Spleen (tissue), 11 donors: ENCODE results near the gene PPFIA2. TPM values are rescaled to one million over a fixed set of nuclear protein-coding genes. Genes with fewer than 3 reads are reported as not detected.

Experiments used
- DNase-seq: peaks from one replicate; pipeline ENCODE4 v3.0.0-alpha.2; 2020
- H3K27ac ChIP-seq, 8 donors: fragments of 200-600 bp; sonication (generic) in 7 of 8; 1 replicate in 4 of 8; 2 replicates in 4 of 8; pipeline versions ENCODE4 v1.5.0 to v1.8.0; 2016 to 2021; ENCODE audit warnings: inconsistent platforms in 4 of 8, mild to moderate bottlenecking in 4 of 8, moderate library complexity in 1 of 8
- H3K27me3 ChIP-seq, 7 donors: fragments of 200-600 bp; sonication (generic) in 6 of 7; replicated peaks in 1 of 7; 1 replicate in 4 of 7; 2 replicates in 3 of 7; pipeline versions ENCODE4 v1.5.0 to v1.8.0; 2016 to 2021; ENCODE audit warnings: inconsistent platforms in 3 of 7, mild to moderate bottlenecking in 1 of 7
- H3K36me3 ChIP-seq, 6 donors: fragments of 200-600 bp; sonication (generic) in 5 of 6; 1 replicate in 4 of 6; 2 replicates in 2 of 6; pipeline versions ENCODE4 v1.5.0 to v1.8.0; 2016 to 2021; ENCODE audit warnings: inconsistent platforms in 2 of 6
- H3K4me1 ChIP-seq, 6 donors: fragments of 200-600 bp; sonication (generic) in 5 of 6; 1 replicate in 3 of 6; 2 replicates in 3 of 6; pipeline versions ENCODE4 v1.5.0 to v1.8.0; 2016 to 2021; ENCODE audit warnings: inconsistent platforms in 3 of 6
- H3K4me3 ChIP-seq, 8 donors: fragments of 200-600 bp; sonication (generic) in 7 of 8; 1 replicate in 4 of 8; 2 replicates in 4 of 8; pipeline versions ENCODE4 v1.5.0 to v1.8.0; 2016 to 2021; ENCODE audit warnings: inconsistent platforms in 4 of 8, mild to moderate bottlenecking in 4 of 8, moderate library complexity in 2 of 8
- H3K9me3 ChIP-seq, 8 donors: fragments of 200-600 bp; sonication (generic) in 7 of 8; 1 replicate in 4 of 8; 2 replicates in 4 of 8; pipeline versions ENCODE4 v1.5.0 to v1.8.0; 2016 to 2021; ENCODE audit warnings: inconsistent platforms in 4 of 8
- POLR2A ChIP-seq, 3 donors: fragments of 450-650 bp; IDR thresholded peaks; one replicate each; pipeline ENCODE4 v1.5.1; 2017; ENCODE audit warnings: antibody characterized with exemption in 3 of 3, mild to moderate bottlenecking in 1 of 3
- POLR2AphosphoS5 ChIP-seq, 3 donors: sonication (generic); formaldehyde crosslinking; IDR thresholded peaks; one replicate each; pipeline ENCODE4 v1.5.1; 2017; ENCODE audit warnings: antibody characterized with exemption in 3 of 3
- WGBS, 5 donors: extraction: QIAGEN DNeasy Blood & Tissue Kit in 3 of 5; methylation state at CpG; one replicate each; pipeline versions ENCODE4 v1.1.5 to v1.1.7; 2013 to 2018; 5-methylcytosine and 5-hydroxymethylcytosine counted together
- intact Hi-C: fragments of 100-400 bp; cut with DNase I; formaldehyde crosslinking; loops from one replicate; pipeline ENCODE4 v1.15.0; 2023; ENCODE audit warnings: low total_unique reads
- polyA plus RNA-seq, 3 donors: library from polyadenylated mRNA; stranded (reverse); fragments of 200-250 nt; gene quantifications; one replicate each; pipeline ENCODE4 v1.2.1, GENCODE V29; 2013
- total RNA-seq, 7 donors: library from RNA; depleted of rRNA in 3 of 7; stranded (reverse); fragments of >200 nt in 3 of 7; fragmentation: NEBNext Ultra II Directional in 4 of 7; extraction: Animal tissue kit (Norgen Biotek cat#: 25700) in 4 of 7; gene quantifications; one replicate each; pipeline versions ENCODE4 v1.1.0 to v1.2.1, GENCODE V29; 2016 to 2021
- TF ChIP-seq, protein P1 (sequence below), 11 experiments: fragments of 200-600 bp in 7 of 11; fragments of 450-650 bp in 4 of 11; sonication (generic) in 4 of 11; IDR thresholded peaks in 8 of 11; conservative IDR thresholded peaks in 3 of 11; 1 replicate in 7 of 11; 2 replicates in 4 of 11; pipeline versions ENCODE4 v1.4.0 to v1.8.0; 2016 to 2021; ENCODE audit warnings: antibody characterized with exemption in 11 of 11, inconsistent platforms in 4 of 11, mild to moderate bottlenecking in 1 of 11
- donor health status: healthy with polysubstance abuse.
- donor health status: DM: no; HTN: no; CAD: no; lungs with moderate emphysema.
- donor health status: DM: no; HTN: no; CAD: no.
- donor health status: Bipolar disorder and iron deficiency.
- donor health status: healthy.
- donor health status: DM: no; HTN: no; CAD: no.
- donor health status: DM: yes; HTN: yes; CAD: no.

PPFIA2 gene
- total and polyA plus RNA-seq, 10 donors, result 0.04 to 1.1 (median 0.27) TPM; not detected in 2

DNA sequence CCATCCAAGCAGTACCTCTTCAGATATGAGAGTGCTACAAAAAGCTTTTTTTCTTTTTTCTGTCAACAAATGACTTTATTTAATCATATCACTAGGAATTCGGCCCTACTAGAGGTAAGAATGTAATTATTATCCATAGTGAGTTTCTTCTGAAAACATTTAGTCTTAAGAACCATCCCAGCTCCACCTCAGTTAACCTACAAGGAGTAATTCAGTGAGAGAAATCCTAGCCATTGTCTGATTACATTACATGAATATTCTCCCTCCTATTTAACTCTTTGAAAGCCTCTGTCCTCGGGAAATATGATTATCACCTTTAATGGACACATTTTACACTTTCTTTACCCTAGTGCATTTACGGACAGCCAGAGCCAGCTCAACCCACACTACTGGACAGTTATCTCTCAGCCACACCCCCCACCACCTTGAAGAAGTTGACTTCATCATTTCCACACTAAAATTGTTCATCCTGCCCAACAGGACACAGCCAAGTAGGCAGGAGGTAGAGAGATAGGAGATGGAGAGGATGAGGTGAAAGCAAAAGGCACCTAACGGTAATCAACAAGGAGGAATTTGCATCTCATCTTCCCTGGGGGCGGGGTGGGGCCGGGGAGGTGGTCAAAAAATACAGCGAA lies 1.3 kb downstream of the PPFIA2 start:
- intact Hi-C loops, result no loop called here

DNA sequence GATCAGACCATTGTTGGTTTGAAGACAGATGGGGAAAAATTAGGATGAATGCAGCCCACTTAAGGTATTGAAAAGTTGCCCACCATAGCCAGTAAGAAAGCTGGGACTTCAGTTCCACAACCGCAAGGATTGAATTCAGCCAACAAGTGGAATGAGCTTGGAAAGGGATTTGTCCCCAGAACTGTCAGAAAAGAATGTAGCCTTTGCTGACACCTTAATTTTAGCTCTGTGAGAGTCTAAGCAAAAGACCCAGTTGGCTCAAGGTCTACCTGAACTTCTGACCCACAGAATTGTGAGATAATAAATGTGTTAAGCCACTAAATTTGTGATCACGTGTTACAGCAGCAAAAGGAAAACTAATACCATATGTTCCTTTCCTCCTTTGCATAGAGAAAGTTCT lies 29.4 kb downstream of the PPFIA2 start:
- DNase-seq, result no peak
- no peaks in the 10 kb centered on the region for H3K36me3 ChIP-seq
- H3K9me3 ChIP-seq, result no peaks in the 10 kb centered on the region
- TF ChIP-seq POLR2A (IDR thresholded peaks at IDR 0.05), result no peak
- TF ChIP-seq, protein P1, sequence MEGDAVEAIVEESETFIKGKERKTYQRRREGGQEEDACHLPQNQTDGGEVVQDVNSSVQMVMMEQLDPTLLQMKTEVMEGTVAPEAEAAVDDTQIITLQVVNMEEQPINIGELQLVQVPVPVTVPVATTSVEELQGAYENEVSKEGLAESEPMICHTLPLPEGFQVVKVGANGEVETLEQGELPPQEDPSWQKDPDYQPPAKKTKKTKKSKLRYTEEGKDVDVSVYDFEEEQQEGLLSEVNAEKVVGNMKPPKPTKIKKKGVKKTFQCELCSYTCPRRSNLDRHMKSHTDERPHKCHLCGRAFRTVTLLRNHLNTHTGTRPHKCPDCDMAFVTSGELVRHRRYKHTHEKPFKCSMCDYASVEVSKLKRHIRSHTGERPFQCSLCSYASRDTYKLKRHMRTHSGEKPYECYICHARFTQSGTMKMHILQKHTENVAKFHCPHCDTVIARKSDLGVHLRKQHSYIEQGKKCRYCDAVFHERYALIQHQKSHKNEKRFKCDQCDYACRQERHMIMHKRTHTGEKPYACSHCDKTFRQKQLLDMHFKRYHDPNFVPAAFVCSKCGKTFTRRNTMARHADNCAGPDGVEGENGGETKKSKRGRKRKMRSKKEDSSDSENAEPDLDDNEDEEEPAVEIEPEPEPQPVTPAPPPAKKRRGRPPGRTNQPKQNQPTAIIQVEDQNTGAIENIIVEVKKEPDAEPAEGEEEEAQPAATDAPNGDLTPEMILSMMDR (IDR thresholded peaks at IDR 0.05 in 8 of 11, conservative IDR thresholded peaks at IDR 0.05 in 3 of 11), result no peak
- no peak for TF ChIP-seq POLR2AphosphoS5 (IDR thresholded peaks at IDR 0.05)
- intact Hi-C loops, result no loop called here
- no peak overlapping the region for H3K4me3 ChIP-seq
- no peaks in the 10 kb centered on the region for H3K27me3 ChIP-seq
- H3K4me1 ChIP-seq, result no peaks in the 10 kb centered on the region
- 78 to 88% (median 82%) methylated on average over 2 of the region's 2 CpGs for WGBS, 5 donors
- H3K27ac ChIP-seq, result no peak overlapping the region

More for the DNA sequence above, 1.3 kb downstream of the PPFIA2 start:
- Histone ChIP-seq H3K4me3 (peak overlapping the region in 3 of 8 donors; percentile 31 to 59 (median 34)), H3K27me3 (peaks cover 0 to 47% (median 23%) of the 10 kb centered on the region in 7 donors), H3K9me3 (no peaks in the 10 kb centered on the region), H3K36me3 (no peaks in the 10 kb centered on the region), H3K4me1 (peaks cover 0 to 15% (median 6%) of the 10 kb centered on the region in 6 donors), H3K27ac (no peak overlapping the region)
- WGBS, 5 donors, result 14 to 28% (median 20%) methylated on average over 7 of the region's 7 CpGs
- DNase-seq, result no peak
- TF ChIP-seq POLR2A (IDR thresholded peaks at IDR 0.05), result no peak
- TF ChIP-seq, protein P1 (IDR thresholded peaks at IDR 0.05 in 8 of 11, conservative IDR thresholded peaks at IDR 0.05 in 3 of 11), result no peak
- TF ChIP-seq POLR2AphosphoS5 (IDR thresholded peaks at IDR 0.05), result no peak

GRCh38 chr12:81727391-81727790 lies 31.8 kb downstream of the PPFIA2 start:
- no peaks in the 10 kb centered on the region for H3K36me3 ChIP-seq
- H3K27me3 ChIP-seq, result no peaks in the 10 kb centered on the region
- intact Hi-C loops, result no loop called here
- no peaks in the 10 kb centered on the region for H3K4me1 ChIP-seq
- no peak overlapping the region for H3K4me3 ChIP-seq
- no peak overlapping the region for H3K27ac ChIP-seq
- no peak for TF ChIP-seq POLR2AphosphoS5 (IDR thresholded peaks at IDR 0.05)
- TF ChIP-seq, protein P1 (IDR thresholded peaks at IDR 0.05 in 8 of 11, conservative IDR thresholded peaks at IDR 0.05 in 3 of 11), result no peak
- TF ChIP-seq POLR2A (IDR thresholded peaks at IDR 0.05), result no peak
- no peak for DNase-seq
- no peaks in the 10 kb centered on the region for H3K9me3 ChIP-seq

DNA sequence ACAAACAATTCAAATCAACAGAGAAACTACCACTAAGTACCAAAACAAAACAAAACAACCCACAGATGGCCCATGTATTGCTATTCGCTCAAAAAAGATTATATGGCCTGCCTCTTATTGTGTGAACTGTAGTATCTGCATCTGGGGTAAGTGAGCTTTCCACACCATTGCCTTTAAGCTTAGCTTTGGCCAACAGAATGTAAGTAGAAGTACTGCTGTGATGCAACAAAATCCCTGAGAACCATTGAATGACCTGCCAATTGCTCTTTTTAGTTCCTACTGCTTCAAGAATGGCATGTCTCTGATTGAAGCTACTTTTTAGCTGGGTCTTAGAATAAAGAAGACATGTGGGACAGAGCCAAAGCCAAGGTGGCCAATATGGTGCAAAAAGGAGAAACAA lies 32.5 kb downstream of the PPFIA2 start:
- H3K4me1 ChIP-seq, result no peaks in the 10 kb centered on the region
- intact Hi-C loops, result no loop called here
- no peaks in the 10 kb centered on the region for H3K27me3 ChIP-seq
- no peak for TF ChIP-seq POLR2AphosphoS5 (IDR thresholded peaks at IDR 0.05)
- no peak for TF ChIP-seq POLR2A (IDR thresholded peaks at IDR 0.05)
- TF ChIP-seq, protein P1 (IDR thresholded peaks at IDR 0.05 in 8 of 11, conservative IDR thresholded peaks at IDR 0.05 in 3 of 11), result no peak
- H3K9me3 ChIP-seq, result no peaks in the 10 kb centered on the region
- H3K36me3 ChIP-seq, result no peaks in the 10 kb centered on the region
- WGBS, 5 donors, result 69 to 88% (median 79%) methylated on average over 1 of the region's 1 CpG
- H3K27ac ChIP-seq, result no peak overlapping the region
- DNase-seq, result no peak
- H3K4me3 ChIP-seq, result no peak overlapping the region
